ENCODE data around the gene PIAS4.
A peak's percentile ranks its signal among the peaks of the same experiment; 100 is the strongest.

- TF ChIP-seq KAT2A (conservative IDR thresholded peaks at IDR 0.05; ENCODE audit: control insufficient read depth, low read depth, low read length) (no peak), FOXM1 (IDR thresholded peaks at IDR 0.05; ENCODE audit: low read depth, low read length) (no peak), CTCF (IDR thresholded peaks at IDR 0.05 in 2 of 3, conservative IDR thresholded peaks at IDR 0.05 in 1 of 3; ENCODE audit: control insufficient read depth in 2 of 3, extremely low read depth in 1 of 3, insufficient read depth in 1 of 3, low read depth in 3 of 3, low read length in 3 of 3) (no peak), CEBPB (IDR thresholded peaks at IDR 0.05; ENCODE audit: borderline replicate concordance in 1 of 2, low read depth in 2 of 2, low read length in 2 of 2) (no peak), REST (IDR thresholded peaks at IDR 0.05; ENCODE audit: low read depth, low read length) (no peak), TCF12 (IDR thresholded peaks at IDR 0.05; ENCODE audit: low read depth, low read length) (no peak), ZBTB33 (IDR thresholded peaks at IDR 0.05) (no peak), MYB (IDR thresholded peaks at IDR 0.05; ENCODE audit: borderline replicate concordance, low read depth, low read length) (no peak), EZH2 (IDR thresholded peaks at IDR 0.05; ENCODE audit: borderline replicate concordance, control insufficient read depth, low read depth, low read length) (no peak), POLR2A (IDR thresholded peaks at IDR 0.05; ENCODE audit: low read depth, low read length) (0 out of 2 replicates have a peak, but pooled peaks have one; percentile 24), RAD21 (IDR thresholded peaks at IDR 0.05; ENCODE audit: insufficient read depth, low read depth, low read length) (no peak)
Observed at GRCh38 chr19:4087787-4088679, 80.5 kb downstream of the PIAS4 start.
